Caki2 (cell line): ENCODE data around the gene SRD5A3. TPM values are rescaled to one million over a fixed set of nuclear protein-coding genes. Genes with fewer than 3 reads are reported as not detected.

Experiments used
- total RNA-seq: library from RNA; depleted of rRNA; stranded (reverse); fragments of >200 nt; shearing (Covaris generic); gene quantifications from 2 replicates; pipeline ENCODE4 v1.2.3, GENCODE V29; 2014; ENCODE audit warnings: low replicate concordance; rRNA removed

The SRD5A3 gene
- total RNA-seq, 1 experiment from 2014 or later, result 14.8 TPM

Other genes with a start within 250 kb of the SRD5A3 start
- gene KDR, start 220.6 kb upstream of the SRD5A3 start, total RNA-seq, result not detected in 2 replicates
- gene TMEM165, start 49.7 kb downstream of the SRD5A3 start, total RNA-seq, result 146 and 169 TPM in 2 replicates
- gene CLOCK, start 200.7 kb downstream of the SRD5A3 start, total RNA-seq, result 11.3 and 25.0 TPM in 2 replicates
- not detected in 2 replicates for gene PDCL2, start 246.0 kb downstream of the SRD5A3 start, total RNA-seq